ENCODE measurements around the gene CNIH3. TPM values are rescaled to one million over a fixed set of nuclear protein-coding genes. Genes with fewer than 3 reads are reported as not detected.

CNIH3 gene
- polyA plus RNA-seq, 2 donors = 0.99 to 1.4 TPM

- Histone ChIP-seq H3K27me3 (ENCODE audit: control insufficient read depth in 1 of 2, insufficient read depth in 2 of 2, low read length in 2 of 2) (no peaks in the 10 kb centered on the region), H3K27ac (ENCODE audit: low read depth in 2 of 2, low read length in 1 of 2) (no peak overlapping the region)
- 57 to 63% methylated on average over 7 of the region's 7 CpGs for WGBS, 2 donors
Observed at GRCh38 chr1:224623743-224624333, 7.7 kb downstream of the CNIH3 start.

GRCh38 chr1:224624432-224624831 lies 8.3 kb downstream of the CNIH3 start:
- WGBS, 2 donors = 91 to 93% methylated on average over 4 of the region's 4 CpGs
- Histone ChIP-seq H3K4me1 (ENCODE audit: control insufficient read depth in 2 of 2, insufficient read depth in 2 of 2, low read length in 1 of 2) (no peaks in the 10 kb centered on the region), H3K27ac (ENCODE audit: low read depth in 2 of 2, low read length in 1 of 2) (no peak overlapping the region), H3K9me3 (ENCODE audit: control insufficient read depth in 2 of 2, insufficient read depth in 1 of 2, low read depth in 1 of 2, low read length in 1 of 2) (no peaks in the 10 kb centered on the region), H3K27me3 (ENCODE audit: control insufficient read depth in 1 of 2, insufficient read depth in 2 of 2, low read length in 2 of 2) (no peaks in the 10 kb centered on the region), H3K36me3 (ENCODE audit: control insufficient read depth in 2 of 2, insufficient read depth in 2 of 2, low read length in 1 of 2) (no peaks in the 10 kb centered on the region), H3K4me3 (ENCODE audit: low read depth in 1 of 2, low read length in 2 of 2) (no peak overlapping the region)

More at GRCh38 chr1:224623743-224624333, 7.7 kb downstream of the CNIH3 start:
- Histone ChIP-seq H3K4me3 (ENCODE audit: low read depth in 1 of 2, low read length in 2 of 2) (no peak overlapping the region), H3K36me3 (ENCODE audit: control insufficient read depth in 2 of 2, insufficient read depth in 2 of 2, low read length in 1 of 2) (no peaks in the 10 kb centered on the region), H3K9me3 (ENCODE audit: control insufficient read depth in 2 of 2, insufficient read depth in 1 of 2, low read depth in 1 of 2, low read length in 1 of 2) (no peaks in the 10 kb centered on the region), H3K4me1 (ENCODE audit: control insufficient read depth in 2 of 2, insufficient read depth in 2 of 2, low read length in 1 of 2) (no peaks in the 10 kb centered on the region)

DNA sequence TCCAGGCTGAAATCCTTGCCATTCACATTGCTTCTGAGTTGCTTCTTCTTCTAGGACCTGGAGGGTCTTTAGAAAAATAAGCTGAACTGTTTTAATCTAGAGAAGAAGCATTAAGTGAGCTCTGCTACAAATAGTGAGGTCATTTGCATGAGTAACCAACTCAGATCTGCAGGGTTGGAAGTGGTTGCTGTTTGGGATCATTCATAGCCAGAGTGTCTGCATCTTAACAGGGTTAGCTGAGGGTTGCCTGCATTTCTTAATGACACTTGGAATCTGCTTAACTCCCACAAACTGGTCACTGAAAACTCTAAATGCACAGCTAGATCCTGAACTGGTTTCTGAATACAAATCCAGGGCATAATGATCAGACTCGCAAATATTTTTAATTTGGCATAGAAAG lies 9.9 kb downstream of the CNIH3 start:
- no peak overlapping the region for H3K4me3 ChIP-seq (ENCODE audit: low read depth in 1 of 2, low read length in 2 of 2)
- 88 to 89% methylated on average over 1 of the region's 1 CpG for WGBS, 2 donors
- no peaks in the 10 kb centered on the region for H3K4me1 ChIP-seq (ENCODE audit: control insufficient read depth in 2 of 2, insufficient read depth in 2 of 2, low read length in 1 of 2)
- H3K27me3 ChIP-seq (ENCODE audit: control insufficient read depth in 1 of 2, insufficient read depth in 2 of 2, low read length in 2 of 2) = no peaks in the 10 kb centered on the region
- H3K9me3 ChIP-seq (ENCODE audit: control insufficient read depth in 2 of 2, insufficient read depth in 1 of 2, low read depth in 1 of 2, low read length in 1 of 2) = no peaks in the 10 kb centered on the region
- H3K27ac ChIP-seq (ENCODE audit: low read depth in 2 of 2, low read length in 1 of 2) = no peak overlapping the region
- no peaks in the 10 kb centered on the region for H3K36me3 ChIP-seq (ENCODE audit: control insufficient read depth in 2 of 2, insufficient read depth in 2 of 2, low read length in 1 of 2)

GRCh38 chr1:224629965-224630364 lies 13.8 kb downstream of the CNIH3 start:
- Histone ChIP-seq H3K36me3 (ENCODE audit: control insufficient read depth in 2 of 2, insufficient read depth in 2 of 2, low read length in 1 of 2) (no peaks in the 10 kb centered on the region), H3K27me3 (ENCODE audit: control insufficient read depth in 1 of 2, insufficient read depth in 2 of 2, low read length in 2 of 2) (no peaks in the 10 kb centered on the region), H3K9me3 (ENCODE audit: control insufficient read depth in 2 of 2, insufficient read depth in 1 of 2, low read depth in 1 of 2, low read length in 1 of 2) (no peaks in the 10 kb centered on the region), H3K27ac (ENCODE audit: low read depth in 2 of 2, low read length in 1 of 2) (no peak overlapping the region), H3K4me3 (ENCODE audit: low read depth in 1 of 2, low read length in 2 of 2) (no peak overlapping the region), H3K4me1 (ENCODE audit: control insufficient read depth in 2 of 2, insufficient read depth in 2 of 2, low read length in 1 of 2) (no peaks in the 10 kb centered on the region)
- 78 to 79% methylated on average over 4 of the region's 4 CpGs for WGBS, 2 donors

DNA sequence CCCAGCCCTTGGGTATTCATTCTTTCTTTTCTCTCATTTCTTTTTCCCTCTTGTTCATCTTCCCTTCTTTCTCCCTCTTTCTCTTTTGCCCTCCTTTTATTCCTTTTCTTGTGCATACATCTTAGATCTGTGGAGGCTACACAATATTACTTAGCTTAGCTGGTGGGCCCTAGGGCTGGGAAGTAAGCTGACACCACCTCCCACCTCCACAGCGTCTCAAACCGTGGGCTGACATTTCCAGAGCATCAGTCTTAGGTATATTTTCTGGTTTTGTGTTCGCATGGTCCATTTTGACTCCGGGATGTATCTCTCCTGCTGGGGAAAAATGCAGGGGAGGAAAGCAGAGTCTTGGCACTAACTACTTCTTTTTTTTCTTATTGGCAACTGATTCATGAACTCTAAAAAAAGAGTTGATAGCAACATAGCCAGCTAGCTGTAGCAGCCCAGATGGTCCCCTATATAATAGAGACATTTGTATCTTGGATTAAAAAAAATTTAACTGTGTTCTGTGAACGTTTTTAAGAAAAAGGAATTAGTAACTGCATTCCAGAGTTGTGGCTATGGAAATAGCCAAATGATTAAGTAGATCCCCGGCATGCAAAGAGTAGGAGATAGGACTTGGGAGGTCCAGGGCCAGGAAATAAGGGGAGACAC lies 15.5 kb downstream of the CNIH3 start:
- 61 to 63% methylated on average over 6 of the region's 6 CpGs for WGBS, 2 donors
- H3K36me3 ChIP-seq (ENCODE audit: control insufficient read depth in 2 of 2, insufficient read depth in 2 of 2, low read length in 1 of 2) = no peaks in the 10 kb centered on the region
- H3K27ac ChIP-seq (ENCODE audit: low read depth in 2 of 2, low read length in 1 of 2) = no peak overlapping the region
- no peak overlapping the region for H3K4me3 ChIP-seq (ENCODE audit: low read depth in 1 of 2, low read length in 2 of 2)
- H3K9me3 ChIP-seq (ENCODE audit: control insufficient read depth in 2 of 2, insufficient read depth in 1 of 2, low read depth in 1 of 2, low read length in 1 of 2) = no peaks in the 10 kb centered on the region
- no peaks in the 10 kb centered on the region for H3K27me3 ChIP-seq (ENCODE audit: control insufficient read depth in 1 of 2, insufficient read depth in 2 of 2, low read length in 2 of 2)
- H3K4me1 ChIP-seq (ENCODE audit: control insufficient read depth in 2 of 2, insufficient read depth in 2 of 2, low read length in 1 of 2) = no peaks in the 10 kb centered on the region

DNA sequence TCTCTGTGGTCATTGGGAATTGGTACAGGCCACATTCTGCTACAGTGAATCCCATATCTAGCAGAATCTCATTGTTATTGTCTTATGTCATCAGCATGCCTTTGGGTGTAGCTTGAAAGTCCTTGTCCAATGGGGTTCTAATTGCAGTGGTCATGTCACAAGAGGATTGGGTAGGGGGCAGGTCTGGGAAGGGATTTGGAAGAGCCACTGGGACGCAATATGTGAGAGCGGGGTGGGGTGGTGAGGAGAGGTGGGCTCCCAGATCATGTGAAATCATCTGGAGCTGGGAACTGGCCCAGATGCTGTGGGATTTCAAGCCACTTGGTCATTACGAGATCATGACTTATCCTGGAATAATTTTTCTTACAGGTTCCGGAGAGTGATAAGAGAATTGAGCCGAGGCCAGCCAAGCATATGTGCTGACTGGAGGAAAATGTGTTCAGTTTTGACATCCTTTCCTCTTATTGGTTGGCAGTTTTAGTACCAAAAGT lies 16.3 kb downstream of the CNIH3 start:
- Histone ChIP-seq H3K36me3 (ENCODE audit: control insufficient read depth in 2 of 2, insufficient read depth in 2 of 2, low read length in 1 of 2) (no peaks in the 10 kb centered on the region), H3K27ac (ENCODE audit: low read depth in 2 of 2, low read length in 1 of 2) (no peak overlapping the region), H3K9me3 (ENCODE audit: control insufficient read depth in 2 of 2, insufficient read depth in 1 of 2, low read depth in 1 of 2, low read length in 1 of 2) (no peaks in the 10 kb centered on the region), H3K27me3 (ENCODE audit: control insufficient read depth in 1 of 2, insufficient read depth in 2 of 2, low read length in 2 of 2) (no peaks in the 10 kb centered on the region), H3K4me1 (ENCODE audit: control insufficient read depth in 2 of 2, insufficient read depth in 2 of 2, low read length in 1 of 2) (no peaks in the 10 kb centered on the region), H3K4me3 (ENCODE audit: low read depth in 1 of 2, low read length in 2 of 2) (no peak overlapping the region)
- 80 to 84% methylated on average over 5 of the region's 5 CpGs for WGBS, 2 donors

DNA sequence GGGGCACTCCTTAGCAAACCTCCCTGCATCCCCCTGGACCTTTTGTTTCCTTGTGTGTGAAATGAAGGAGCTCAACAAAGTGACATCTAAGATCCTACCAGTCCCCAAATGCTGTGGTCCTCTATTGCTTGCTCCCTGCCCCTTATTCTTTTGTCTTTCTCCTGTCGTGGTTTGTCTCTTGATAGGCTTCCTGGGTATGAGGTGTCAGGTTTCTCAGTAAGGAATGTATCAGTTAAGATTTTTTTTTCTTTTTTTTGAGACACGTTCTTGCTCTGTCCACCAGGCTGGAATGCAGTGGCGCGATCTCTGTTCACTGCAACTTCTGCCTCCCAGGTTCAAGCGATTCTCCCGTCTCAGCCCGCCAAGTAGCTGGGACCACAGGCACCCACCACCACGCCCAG lies 16.8 kb downstream of the CNIH3 start:
- H3K27ac ChIP-seq (ENCODE audit: low read depth in 2 of 2, low read length in 1 of 2) = no peak overlapping the region

DNA sequence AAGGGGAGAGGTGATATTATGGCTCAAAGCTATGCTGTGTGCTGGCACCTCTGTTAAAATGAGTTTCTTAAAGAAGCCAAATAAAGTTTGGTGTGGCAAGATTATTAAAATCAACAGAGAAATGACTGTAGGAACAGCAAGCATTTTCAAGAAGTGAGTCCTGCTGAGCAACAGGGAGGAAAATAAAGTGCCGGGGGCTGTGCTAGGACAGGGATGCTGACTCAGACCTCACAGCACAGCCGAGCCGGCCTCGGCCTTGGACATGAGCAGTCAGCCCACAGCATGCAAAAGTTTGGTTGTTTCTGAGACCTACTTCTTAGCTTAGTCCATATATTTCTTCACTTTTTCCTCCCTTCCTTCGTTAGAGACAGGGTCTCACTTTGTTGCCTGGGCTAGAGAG lies 19.2 kb downstream of the CNIH3 start:
- Histone ChIP-seq H3K27me3 (ENCODE audit: control insufficient read depth in 1 of 2, insufficient read depth in 2 of 2, low read length in 2 of 2) (no peaks in the 10 kb centered on the region), H3K4me1 (ENCODE audit: control insufficient read depth in 2 of 2, insufficient read depth in 2 of 2, low read length in 1 of 2) (no peaks in the 10 kb centered on the region), H3K27ac (ENCODE audit: low read depth in 2 of 2, low read length in 1 of 2) (no peak overlapping the region), H3K36me3 (ENCODE audit: control insufficient read depth in 2 of 2, insufficient read depth in 2 of 2, low read length in 1 of 2) (no peaks in the 10 kb centered on the region), H3K4me3 (ENCODE audit: low read depth in 1 of 2, low read length in 2 of 2) (no peak overlapping the region), H3K9me3 (ENCODE audit: control insufficient read depth in 2 of 2, insufficient read depth in 1 of 2, low read depth in 1 of 2, low read length in 1 of 2) (no peaks in the 10 kb centered on the region)
- WGBS, 2 donors = 72 to 86% methylated on average over 5 of the region's 5 CpGs

More for the DNA sequence above, 16.8 kb downstream of the CNIH3 start:
- Histone ChIP-seq H3K9me3 (ENCODE audit: control insufficient read depth in 2 of 2, insufficient read depth in 1 of 2, low read depth in 1 of 2, low read length in 1 of 2) (no peaks in the 10 kb centered on the region), H3K4me3 (ENCODE audit: low read depth in 1 of 2, low read length in 2 of 2) (no peak overlapping the region), H3K36me3 (ENCODE audit: control insufficient read depth in 2 of 2, insufficient read depth in 2 of 2, low read length in 1 of 2) (no peaks in the 10 kb centered on the region), H3K4me1 (ENCODE audit: control insufficient read depth in 2 of 2, insufficient read depth in 2 of 2, low read length in 1 of 2) (no peaks in the 10 kb centered on the region), H3K27me3 (ENCODE audit: control insufficient read depth in 1 of 2, insufficient read depth in 2 of 2, low read length in 2 of 2) (no peaks in the 10 kb centered on the region)
- 82 to 84% methylated on average over 8 of the region's 8 CpGs for WGBS, 2 donors

DNA sequence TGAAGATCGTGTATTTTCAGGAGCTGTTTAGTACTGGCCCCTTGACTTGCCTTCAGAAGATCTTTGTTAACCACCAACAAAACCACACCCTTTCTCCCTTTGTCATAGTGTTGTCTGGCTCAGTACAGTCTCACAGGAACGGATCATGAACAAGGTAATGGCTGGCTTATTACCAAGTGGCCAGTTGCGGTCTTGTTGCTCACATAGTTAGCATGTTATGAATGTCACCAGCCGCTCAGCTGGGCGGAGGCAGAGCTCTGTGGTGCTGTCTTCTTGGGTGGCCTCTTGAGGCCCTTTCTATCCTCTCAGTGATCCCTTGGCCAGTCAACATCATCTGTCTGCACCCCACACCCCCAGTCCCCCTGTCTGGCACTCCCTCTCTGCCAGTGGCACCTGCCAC lies 21.4 kb downstream of the CNIH3 start:
- H3K9me3 ChIP-seq (ENCODE audit: control insufficient read depth in 2 of 2, insufficient read depth in 1 of 2, low read depth in 1 of 2, low read length in 1 of 2) = no peaks in the 10 kb centered on the region
- 69 to 73% methylated on average over 5 of the region's 5 CpGs for WGBS, 2 donors
- no peaks in the 10 kb centered on the region for H3K4me1 ChIP-seq (ENCODE audit: control insufficient read depth in 2 of 2, insufficient read depth in 2 of 2, low read length in 1 of 2)
- H3K27ac ChIP-seq (ENCODE audit: low read depth in 2 of 2, low read length in 1 of 2) = no peak overlapping the region
- H3K4me3 ChIP-seq (ENCODE audit: low read depth in 1 of 2, low read length in 2 of 2) = no peak overlapping the region
- H3K27me3 ChIP-seq (ENCODE audit: control insufficient read depth in 1 of 2, insufficient read depth in 2 of 2, low read length in 2 of 2) = no peaks in the 10 kb centered on the region
- H3K36me3 ChIP-seq (ENCODE audit: control insufficient read depth in 2 of 2, insufficient read depth in 2 of 2, low read length in 1 of 2) = no peaks in the 10 kb centered on the region

DNA sequence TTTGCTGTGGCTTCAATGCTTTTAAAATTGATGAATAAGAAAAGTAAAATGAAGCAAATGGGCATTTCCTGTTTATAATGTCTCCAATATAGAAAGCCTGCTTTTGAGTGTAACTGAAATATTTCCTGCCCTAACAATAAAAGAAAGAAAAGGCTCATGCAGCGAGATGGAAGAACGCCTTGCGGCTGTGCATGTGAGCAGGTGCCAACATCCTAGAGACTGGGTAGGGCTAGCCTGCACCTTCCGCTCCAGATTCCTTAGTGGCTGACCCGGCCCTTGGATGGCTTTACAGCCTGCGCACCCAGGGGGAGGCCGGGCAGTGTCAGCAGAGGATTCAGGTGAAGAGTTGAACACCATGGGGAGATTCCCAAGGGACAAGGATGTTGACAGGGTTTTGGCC lies 21.8 kb downstream of the CNIH3 start:
- Histone ChIP-seq H3K4me1 (ENCODE audit: control insufficient read depth in 2 of 2, insufficient read depth in 2 of 2, low read length in 1 of 2) (no peaks in the 10 kb centered on the region), H3K36me3 (ENCODE audit: control insufficient read depth in 2 of 2, insufficient read depth in 2 of 2, low read length in 1 of 2) (no peaks in the 10 kb centered on the region), H3K9me3 (ENCODE audit: control insufficient read depth in 2 of 2, insufficient read depth in 1 of 2, low read depth in 1 of 2, low read length in 1 of 2) (no peaks in the 10 kb centered on the region), H3K27ac (ENCODE audit: low read depth in 2 of 2, low read length in 1 of 2) (no peak overlapping the region), H3K4me3 (ENCODE audit: low read depth in 1 of 2, low read length in 2 of 2) (no peak overlapping the region), H3K27me3 (ENCODE audit: control insufficient read depth in 1 of 2, insufficient read depth in 2 of 2, low read length in 2 of 2) (no peaks in the 10 kb centered on the region)
- 80 to 86% methylated on average over 7 of the region's 7 CpGs for WGBS, 2 donors
